Uterus (tissue), 4 donors: Measurements from ENCODE around the gene ARL14EPL. TPM values are rescaled to one million over a fixed set of nuclear protein-coding genes. Genes with fewer than 3 reads are reported as not detected.

Experiments
- DNase-seq, 2 donors: peaks; one replicate each; pipeline ENCODE4 v3.0.0-alpha.2; 2019 to 2020
- H3K27ac ChIP-seq, 2 donors: fragments of 200-600 bp; sonication (generic); 1 replicate in 1 of 2; 2 replicates in 1 of 2; pipeline ENCODE4 v1.5.1; 2016 to 2018
- H3K27me3 ChIP-seq, 2 donors: fragments of 200-600 bp; sonication (generic); one replicate each; pipeline ENCODE4 v1.5.1; 2018 to 2019; ENCODE audit warnings: control low read depth in 1 of 2
- H3K36me3 ChIP-seq, 2 donors: fragments of 200-600 bp; sonication (generic); one replicate each; pipeline ENCODE4 v1.5.1; 2019; ENCODE audit warnings: control low read depth in 1 of 2
- H3K4me1 ChIP-seq, 2 donors: fragments of 200-600 bp; sonication (generic); one replicate each; pipeline ENCODE4 v1.5.1; 2018 to 2019; ENCODE audit warnings: control low read depth in 1 of 2
- H3K4me3 ChIP-seq, 2 donors: fragments of 200-600 bp; sonication (generic); 1 replicate in 1 of 2; 2 replicates in 1 of 2; pipeline ENCODE4 v1.5.1; 2018 to 2019; ENCODE audit warnings: mild to moderate bottlenecking in 1 of 2
- H3K9me3 ChIP-seq, 2 donors: fragments of 200-600 bp; sonication (generic); one replicate each; pipeline ENCODE4 v1.5.1; 2019; ENCODE audit warnings: control low read depth in 1 of 2
- POLR2A ChIP-seq, 2 donors: fragments of 450-650 bp; IDR thresholded peaks; one replicate each; pipeline ENCODE4 v1.6.1; 2016; ENCODE audit warnings: antibody characterized with exemption in 2 of 2, mild to moderate bottlenecking in 1 of 2, moderate library complexity in 1 of 2
- intact Hi-C: fragments of 100-400 bp; cut with DNase I; formaldehyde crosslinking; loops from one replicate; pipeline ENCODE4 v1.15.1; 2023; ENCODE audit warnings: low total_unique reads
- total RNA-seq, 4 donors: library from RNA; depleted of rRNA in 3 of 4; stranded (reverse); fragments of >200 nt in 3 of 4; gene quantifications; one replicate each; pipeline versions ENCODE4 v1.1.0 to v1.2.4, GENCODE V29; 2014 to 2023
- TF ChIP-seq, protein P1 (sequence below), 4 experiments: fragments of 200-600 bp in 2 of 4; fragments of 450-650 bp in 2 of 4; sonication (generic) in 2 of 4; IDR thresholded peaks; one replicate each; pipeline ENCODE4 v1.5.1; 2016 to 2019; ENCODE audit warnings: antibody characterized with exemption in 4 of 4, mild to moderate bottlenecking in 2 of 4, moderate library complexity in 1 of 4
- donor health status: DM: yes; HTN: yes; CAD: no.

Gene ARL14EPL
- total RNA-seq, result not detected

- Histone ChIP-seq H3K9me3 (no peaks in the 10 kb centered on the region), H3K36me3 (no peaks in the 10 kb centered on the region)
- peak in 1 of 2 donors; percentile 15 for DNase-seq
Measured at GRCh38 chr5:116032094-116032517, at the start of gene ARL14EPL. Gene ARL14EPL, plus strand, starts transcription at chr5:116032472. Its CDS starts 18,994 bp downstream, at chr5:116051466.

GRCh38 chr5:115983519-115983918 is 48.8 kb upstream of the ARL14EPL start:
- no peak overlapping the region for H3K4me3 ChIP-seq
- TF ChIP-seq POLR2A (IDR thresholded peaks at IDR 0.05), result no peak
- TF ChIP-seq, protein P1, sequence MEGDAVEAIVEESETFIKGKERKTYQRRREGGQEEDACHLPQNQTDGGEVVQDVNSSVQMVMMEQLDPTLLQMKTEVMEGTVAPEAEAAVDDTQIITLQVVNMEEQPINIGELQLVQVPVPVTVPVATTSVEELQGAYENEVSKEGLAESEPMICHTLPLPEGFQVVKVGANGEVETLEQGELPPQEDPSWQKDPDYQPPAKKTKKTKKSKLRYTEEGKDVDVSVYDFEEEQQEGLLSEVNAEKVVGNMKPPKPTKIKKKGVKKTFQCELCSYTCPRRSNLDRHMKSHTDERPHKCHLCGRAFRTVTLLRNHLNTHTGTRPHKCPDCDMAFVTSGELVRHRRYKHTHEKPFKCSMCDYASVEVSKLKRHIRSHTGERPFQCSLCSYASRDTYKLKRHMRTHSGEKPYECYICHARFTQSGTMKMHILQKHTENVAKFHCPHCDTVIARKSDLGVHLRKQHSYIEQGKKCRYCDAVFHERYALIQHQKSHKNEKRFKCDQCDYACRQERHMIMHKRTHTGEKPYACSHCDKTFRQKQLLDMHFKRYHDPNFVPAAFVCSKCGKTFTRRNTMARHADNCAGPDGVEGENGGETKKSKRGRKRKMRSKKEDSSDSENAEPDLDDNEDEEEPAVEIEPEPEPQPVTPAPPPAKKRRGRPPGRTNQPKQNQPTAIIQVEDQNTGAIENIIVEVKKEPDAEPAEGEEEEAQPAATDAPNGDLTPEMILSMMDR (IDR thresholded peaks at IDR 0.05), result no peak
- H3K27ac ChIP-seq, result no peak overlapping the region
- no peaks in the 10 kb centered on the region for H3K9me3 ChIP-seq
- no peaks in the 10 kb centered on the region for H3K27me3 ChIP-seq
- H3K36me3 ChIP-seq, result no peaks in the 10 kb centered on the region
- no peak for DNase-seq
- no peaks in the 10 kb centered on the region for H3K4me1 ChIP-seq
- intact Hi-C loops, result no loop called here

More at GRCh38 chr5:116032094-116032517, at the start of gene ARL14EPL:
- Histone ChIP-seq H3K27me3 (no peaks in the 10 kb centered on the region), H3K4me3 (no peak within 1 kb of the TSS), H3K27ac (no peak within 1 kb of the TSS), H3K4me1 (no peaks in the 10 kb centered on the region)
- intact Hi-C loops, result no loop called here
- no peak for TF ChIP-seq POLR2A (IDR thresholded peaks at IDR 0.05)
- TF ChIP-seq, protein P1 (IDR thresholded peaks at IDR 0.05), result peak in 1 of 4 experiments; percentile 18

GRCh38 chr5:115985802-115986757 is 46.2 kb upstream of the ARL14EPL start:
- H3K4me3 ChIP-seq, result no peak overlapping the region
- intact Hi-C loops, result no loop called here
- H3K9me3 ChIP-seq, result no peaks in the 10 kb centered on the region
- DNase-seq, result no peak
- no peaks in the 10 kb centered on the region for H3K27me3 ChIP-seq
- H3K36me3 ChIP-seq, result no peaks in the 10 kb centered on the region
- TF ChIP-seq, protein P1 (IDR thresholded peaks at IDR 0.05), result no peak
- no peak for TF ChIP-seq POLR2A (IDR thresholded peaks at IDR 0.05)
- no peaks in the 10 kb centered on the region for H3K4me1 ChIP-seq
- no peak overlapping the region for H3K27ac ChIP-seq

DNA sequence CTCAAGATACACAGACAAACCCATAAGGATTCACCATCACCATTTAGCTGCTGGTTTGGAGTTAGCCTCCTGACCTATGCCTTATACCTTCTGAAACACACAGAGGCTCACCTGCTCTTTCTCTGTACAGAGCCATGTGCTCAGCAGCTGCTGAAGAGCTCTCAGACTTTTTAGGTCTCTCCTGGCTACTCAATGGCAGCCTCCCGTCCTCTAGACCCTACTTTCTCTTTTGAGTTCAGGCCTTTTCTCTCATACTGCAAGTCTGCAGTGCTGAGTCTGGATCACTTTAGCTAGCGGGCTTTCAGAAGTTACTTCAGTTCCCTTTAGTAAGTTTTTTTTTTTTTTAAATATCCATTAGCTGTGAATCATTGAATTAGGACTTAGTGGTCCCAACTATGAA is 44.3 kb upstream of the ARL14EPL start:
- no peak overlapping the region for H3K4me3 ChIP-seq
- H3K4me1 ChIP-seq, result no peaks in the 10 kb centered on the region
- no peaks in the 10 kb centered on the region for H3K9me3 ChIP-seq
- no peak overlapping the region for H3K27ac ChIP-seq
- no peaks in the 10 kb centered on the region for H3K36me3 ChIP-seq
- no peaks in the 10 kb centered on the region for H3K27me3 ChIP-seq
- intact Hi-C loops, result no loop called here
- no peak for DNase-seq
- no peak for TF ChIP-seq POLR2A (IDR thresholded peaks at IDR 0.05)
- TF ChIP-seq, protein P1 (IDR thresholded peaks at IDR 0.05), result no peak

DNA sequence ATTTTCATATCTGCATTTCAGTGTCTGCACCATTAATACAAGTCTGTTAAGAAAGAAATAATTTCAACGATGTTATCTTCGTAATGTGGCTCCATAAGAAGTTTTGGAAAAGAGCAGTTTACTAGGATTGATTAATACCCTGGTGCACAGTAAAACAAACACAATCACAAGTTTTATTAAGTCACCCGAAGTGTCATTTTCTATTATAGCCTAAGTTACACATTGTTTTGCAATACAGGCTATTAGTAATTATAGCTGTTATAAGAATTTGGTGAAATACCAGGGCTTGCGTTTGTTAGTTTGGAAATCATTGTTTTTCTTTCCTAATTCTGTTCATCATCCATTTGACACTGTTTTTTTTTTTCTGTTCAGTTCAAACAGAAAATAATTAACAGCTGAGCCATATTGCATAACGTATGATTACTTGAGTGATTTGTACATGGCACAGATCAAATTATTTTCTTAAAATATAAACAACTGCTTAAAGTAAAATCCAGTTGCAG is 39.4 kb upstream of the ARL14EPL start:
- H3K4me1 ChIP-seq, result no peaks in the 10 kb centered on the region
- H3K4me3 ChIP-seq, result no peak overlapping the region
- H3K27ac ChIP-seq, result no peak overlapping the region
- no peaks in the 10 kb centered on the region for H3K36me3 ChIP-seq
- no peaks in the 10 kb centered on the region for H3K9me3 ChIP-seq
- no peak for DNase-seq
- TF ChIP-seq POLR2A (IDR thresholded peaks at IDR 0.05), result no peak
- TF ChIP-seq, protein P1 (IDR thresholded peaks at IDR 0.05), result no peak
- intact Hi-C loops, result no loop called here
- no peaks in the 10 kb centered on the region for H3K27me3 ChIP-seq
